ENCODE results near the gene SLC4A1AP. TPM values are rescaled to one million over a fixed set of nuclear protein-coding genes. Genes with fewer than 3 reads are reported as not detected.

SLC4A1AP gene
- total and polyA plus RNA-seq, 9 of the 15 experiments (the other 6 are each of a cell fraction or from before 2014, with no cell fraction given) = 8.1 to 40.5 (median 35.3) TPM

GRCh38 chr2:27663285-27664153 is at the start of gene SLC4A1AP, which contains the start of gene SUPT7L (continued):
- TF ChIP-seq KDM1A (IDR thresholded peaks at IDR 0.05) (peak in 1 of 2 experiments; percentile 75; a peak in 3 of 4 replicates), THAP12 (CRISPR knock-in tag; IDR thresholded peaks at IDR 0.05) (no peak), SRSF7 (optimal IDR thresholded peaks at IDR 0.05; ENCODE audit: low read depth, low read length) (no peak), NRF1 (conservative IDR thresholded peaks at IDR 0.05 in 1 of 2, IDR thresholded peaks at IDR 0.05 in 1 of 2) (peak; percentile 88 to 90), MXI1 (IDR thresholded peaks at IDR 0.05; ENCODE audit: low read depth, low read length) (no peak), KLF13 (tag; IDR thresholded peaks at IDR 0.05; ENCODE audit: borderline replicate concordance, low read depth) (peak; percentile 64; the same call in 1 of the 2 replicates), TAF9B (IDR thresholded peaks at IDR 0.05; ENCODE audit: partially characterized antibody) (peak; percentile 100), NFRKB (IDR thresholded peaks at IDR 0.05; ENCODE audit: low read depth) (peak; percentile 99), KLF6 (CRISPR knock-in tag; IDR thresholded peaks at IDR 0.05; ENCODE audit: borderline replicate concordance) (no peak), THAP7 (CRISPR knock-in tag; IDR thresholded peaks at IDR 0.05) (0 out of 2 replicates have a peak, but pooled peaks have one; percentile 84), KAT7 (CRISPR knock-in tag; IDR thresholded peaks at IDR 0.05; ENCODE audit: borderline replicate concordance) (peak; percentile 99; the same call in 1 of the 2 replicates), MTA3 (IDR thresholded peaks at IDR 0.05; ENCODE audit: borderline replicate concordance) (peak; percentile 97), ARHGAP35 (IDR thresholded peaks at IDR 0.05; ENCODE audit: partially characterized antibody) (no peak), MTA2 (IDR thresholded peaks at IDR 0.05; ENCODE audit: low read depth) (peak; percentile 46; the same call in 1 of the 2 replicates), ZNF146 (CRISPR knock-in tag; IDR thresholded peaks at IDR 0.05; ENCODE audit: unreplicated experiment) (no peak), CHCHD3 (CRISPR knock-in tag; IDR thresholded peaks at IDR 0.05) (no peak), NCOR1 (IDR thresholded peaks at IDR 0.05) (peak; percentile 51; the same call in 1 of the 2 replicates), PPARD (CRISPR knock-in tag; IDR thresholded peaks at IDR 0.05) (no peak), NCOA4 (IDR thresholded peaks at IDR 0.05; ENCODE audit: partially characterized antibody) (no peak), ZNF354B (CRISPR knock-in tag; IDR thresholded peaks at IDR 0.05) (no peak), ID3 (CRISPR knock-in tag; IDR thresholded peaks at IDR 0.05) (no peak), ID3 (tag; IDR thresholded peaks at IDR 0.05) (peak; percentile 93)
- TF ChIP-seq, protein P1, sequence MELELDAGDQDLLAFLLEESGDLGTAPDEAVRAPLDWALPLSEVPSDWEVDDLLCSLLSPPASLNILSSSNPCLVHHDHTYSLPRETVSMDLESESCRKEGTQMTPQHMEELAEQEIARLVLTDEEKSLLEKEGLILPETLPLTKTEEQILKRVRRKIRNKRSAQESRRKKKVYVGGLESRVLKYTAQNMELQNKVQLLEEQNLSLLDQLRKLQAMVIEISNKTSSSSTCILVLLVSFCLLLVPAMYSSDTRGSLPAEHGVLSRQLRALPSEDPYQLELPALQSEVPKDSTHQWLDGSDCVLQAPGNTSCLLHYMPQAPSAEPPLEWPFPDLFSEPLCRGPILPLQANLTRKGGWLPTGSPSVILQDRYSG (tag; conservative IDR thresholded peaks at IDR 0.05; ENCODE audit: low read depth) = no peak; the same call in 1 of the 2 replicates
- TF ChIP-seq, protein P2, sequence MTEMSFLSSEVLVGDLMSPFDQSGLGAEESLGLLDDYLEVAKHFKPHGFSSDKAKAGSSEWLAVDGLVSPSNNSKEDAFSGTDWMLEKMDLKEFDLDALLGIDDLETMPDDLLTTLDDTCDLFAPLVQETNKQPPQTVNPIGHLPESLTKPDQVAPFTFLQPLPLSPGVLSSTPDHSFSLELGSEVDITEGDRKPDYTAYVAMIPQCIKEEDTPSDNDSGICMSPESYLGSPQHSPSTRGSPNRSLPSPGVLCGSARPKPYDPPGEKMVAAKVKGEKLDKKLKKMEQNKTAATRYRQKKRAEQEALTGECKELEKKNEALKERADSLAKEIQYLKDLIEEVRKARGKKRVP (CRISPR knock-in tag; IDR thresholded peaks at IDR 0.05) = peak; percentile 14; the same call in 1 of the 2 replicates
